Fibroblast of gingiva (primary cell): ENCODE measurements around the gene SPATA45.
A peak's percentile ranks its signal among the peaks of the same experiment; 100 is the strongest.
"Not testable (repeated sequence)": the region's sequence is repeated elsewhere in the genome, so short reads cannot be mapped to it uniquely, and the experiment has no call there.

ENCODE experiments used
- DNase-seq: peaks from one replicate; pipeline ENCODE4 v3.0.0-alpha.2; 2011; ENCODE audit warnings: low read depth

SPATA45 gene

DNA sequence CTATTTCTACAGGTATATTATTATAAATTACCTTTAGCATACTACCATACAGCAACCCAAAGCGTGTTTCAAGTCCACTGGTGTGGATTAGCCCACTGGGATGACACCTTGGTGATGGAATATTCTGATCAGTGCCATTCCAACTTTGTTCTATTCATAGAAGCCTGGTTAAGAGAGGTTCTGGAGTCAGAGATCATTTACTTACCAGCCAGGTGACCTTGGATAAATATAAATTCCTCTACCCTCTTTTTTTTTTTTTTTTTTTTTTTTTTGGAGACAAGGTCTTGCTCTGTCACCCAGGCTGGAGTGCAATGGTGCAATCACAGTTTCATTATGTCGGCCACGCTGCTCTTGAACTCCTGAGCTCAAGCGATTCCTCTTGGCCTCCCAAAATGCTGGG, at the start of gene SPATA45:
SPATA45 (minus strand) TSS at position 101 of the 400 bp plus-strand sequence. CDS start 11,500 bp downstream, outside the sequence.
- DNase-seq, result no peak

- DNase-seq, result no peak
These were observed 44.7 kb upstream of the SPATA45 start for GRCh38 chr1:212892108-212892507.

DNA sequence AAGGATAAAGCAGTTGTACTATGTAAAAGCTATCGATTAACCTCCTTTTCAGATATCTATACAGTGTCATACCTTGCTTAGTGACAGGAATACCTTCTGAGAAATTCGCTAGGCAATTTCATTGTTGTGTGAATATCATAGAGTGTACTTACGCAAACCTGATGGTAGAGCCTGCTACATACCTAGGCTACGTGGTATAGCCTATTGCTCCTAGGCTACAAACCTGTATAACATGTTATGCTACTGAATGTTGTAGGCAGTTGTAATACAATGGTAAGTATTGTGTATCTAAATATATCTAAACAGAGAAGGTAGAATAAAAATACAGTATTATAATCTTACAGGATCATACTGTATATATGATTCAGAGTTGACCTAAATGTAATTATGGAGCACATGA, 37.1 kb upstream of the SPATA45 start:
- DNase-seq, result no peak

DNA sequence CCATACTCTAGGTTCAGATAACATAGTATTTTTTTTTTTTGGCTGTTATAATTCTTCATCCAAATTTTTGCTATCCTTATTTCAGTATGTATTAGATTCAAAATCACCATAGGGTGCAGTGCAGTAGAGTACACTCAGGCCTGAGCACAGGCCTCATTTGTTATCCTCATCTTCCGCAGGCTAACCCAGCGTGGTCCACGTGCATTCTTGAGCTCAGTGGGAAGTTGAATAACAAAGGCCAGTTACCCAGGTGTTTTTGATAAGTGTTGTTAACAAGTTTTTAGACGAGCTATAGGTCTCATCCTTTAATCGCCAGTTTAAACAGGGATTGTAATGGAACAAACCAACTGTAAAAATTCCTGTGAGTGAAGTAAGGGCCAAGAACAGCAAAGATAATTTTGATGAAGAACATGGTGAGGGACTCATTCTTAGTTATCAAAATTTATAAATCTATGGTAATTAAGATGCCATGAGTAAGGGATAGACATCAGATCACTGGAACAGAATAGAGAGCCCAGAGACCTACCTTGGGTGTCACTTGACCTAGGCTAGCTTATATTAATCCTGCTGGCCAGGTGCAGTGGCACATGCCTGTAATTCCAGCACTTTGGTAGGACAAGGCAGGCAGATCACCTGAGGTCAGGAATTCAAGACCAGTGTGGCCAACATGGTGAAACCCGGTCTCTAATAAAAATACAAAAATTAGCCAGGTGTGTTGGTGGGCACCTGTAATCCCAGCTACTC, 32.7 kb upstream of the SPATA45 start:
- DNase-seq, result no peak

- DNase-seq, result no peak
These were observed 31.0 kb upstream of the SPATA45 start for GRCh38 chr1:212878418-212878817.

DNA sequence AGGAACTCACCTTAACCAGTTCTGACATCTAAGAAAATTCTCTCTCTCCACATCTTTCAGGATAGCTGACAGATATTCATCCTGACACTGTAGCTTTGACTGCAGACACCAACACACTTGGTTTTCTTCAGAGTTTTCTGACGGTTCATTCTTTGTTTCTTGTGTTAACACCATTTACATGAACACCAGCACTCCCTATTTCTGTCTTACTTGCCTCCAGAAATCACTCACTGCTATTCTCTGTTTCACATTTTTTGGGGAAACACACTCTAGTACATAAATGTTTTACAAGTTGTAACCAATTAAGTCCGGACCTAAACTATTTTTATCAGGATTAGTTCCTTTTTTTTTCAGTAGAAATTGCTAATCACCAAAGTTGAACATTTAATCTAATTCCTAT, 26.1 kb upstream of the SPATA45 start:
- no peak for DNase-seq

- DNase-seq, result no peak
These were observed 24.5 kb upstream of the SPATA45 start for GRCh38 chr1:212871976-212872375.

DNA sequence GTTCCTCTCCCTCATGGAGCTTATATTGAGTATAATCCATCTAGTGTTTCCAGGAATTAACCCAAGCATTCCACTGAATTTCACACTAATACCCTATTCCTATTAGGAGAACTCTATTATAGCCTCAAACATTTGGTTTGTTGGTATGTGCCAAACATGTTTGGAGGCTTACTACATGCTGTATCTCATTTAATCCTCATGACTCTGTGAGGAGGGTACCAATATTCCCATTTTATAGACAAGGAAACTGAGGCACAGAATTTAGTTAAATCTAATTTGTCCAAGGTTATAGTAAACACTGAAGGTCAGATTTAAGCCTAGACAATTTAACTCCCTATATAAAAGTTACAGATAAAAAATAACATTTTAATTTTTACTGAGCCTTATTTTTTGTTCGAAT, 19.7 kb upstream of the SPATA45 start:
- DNase-seq, result no peak

- no peak for DNase-seq
These were observed 16.8 kb upstream of the SPATA45 start for GRCh38 chr1:212864201-212864600.

DNA sequence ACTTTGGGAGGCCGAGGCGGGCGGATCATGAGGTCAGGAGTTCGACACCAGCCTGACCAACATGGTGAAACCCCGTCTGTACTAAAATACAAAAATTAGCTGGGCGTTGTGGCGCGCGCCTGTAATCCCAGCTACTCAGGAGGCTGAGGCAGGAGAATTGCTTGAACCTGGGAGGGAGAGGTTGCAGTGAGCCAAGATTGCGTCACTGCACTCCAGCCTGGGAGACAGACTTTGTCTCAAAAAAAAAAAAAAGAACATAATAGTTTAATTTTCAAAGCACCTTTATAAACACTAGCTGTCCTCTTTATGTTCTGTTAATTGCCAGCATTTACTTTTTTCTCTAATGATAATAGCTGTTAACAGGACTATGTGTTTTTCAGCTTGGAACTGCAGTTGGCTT, 15.9 kb upstream of the SPATA45 start:
- DNase-seq, result not testable (repeated sequence)

- no peak for DNase-seq
These were observed 14.8 kb upstream of the SPATA45 start for GRCh38 chr1:212862111-212862690.

- no peak for DNase-seq
These were observed 13.5 kb upstream of the SPATA45 start for GRCh38 chr1:212860713-212861581.

- peak; percentile 23 for DNase-seq
These were observed 11.2 kb upstream of the SPATA45 start for GRCh38 chr1:212858461-212859265.

GRCh38 chr1:212857992-212858460, 10.6 kb upstream of the SPATA45 start, which contains the start of gene FLVCR1:
TSS of gene FLVCR1 (plus strand) at chr1:212858275. CDS start at chr1:212858453, 178 bp downstream.
- DNase-seq, result peak; percentile 94

DNA sequence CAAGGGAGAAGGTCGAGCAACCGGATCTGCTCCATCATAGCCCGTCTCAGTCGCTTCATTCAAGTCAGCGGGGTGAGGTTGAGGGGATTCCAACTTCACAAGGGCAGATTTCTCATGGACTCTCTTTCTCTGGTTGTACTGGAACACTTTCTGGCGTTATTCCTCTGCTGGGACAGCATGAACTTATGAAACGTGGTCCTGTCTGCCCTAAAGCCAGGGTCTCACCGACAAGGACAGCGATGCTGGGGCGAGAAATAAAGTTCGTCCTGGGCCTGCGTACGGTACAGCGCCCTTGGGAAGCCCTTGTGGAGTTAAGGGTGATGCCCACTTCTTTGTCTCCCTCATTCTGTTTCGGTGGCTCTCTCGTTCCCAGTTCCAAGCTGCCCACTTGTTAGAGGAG, 9.3 kb upstream of the SPATA45 start:
- DNase-seq, result no peak

DNA sequence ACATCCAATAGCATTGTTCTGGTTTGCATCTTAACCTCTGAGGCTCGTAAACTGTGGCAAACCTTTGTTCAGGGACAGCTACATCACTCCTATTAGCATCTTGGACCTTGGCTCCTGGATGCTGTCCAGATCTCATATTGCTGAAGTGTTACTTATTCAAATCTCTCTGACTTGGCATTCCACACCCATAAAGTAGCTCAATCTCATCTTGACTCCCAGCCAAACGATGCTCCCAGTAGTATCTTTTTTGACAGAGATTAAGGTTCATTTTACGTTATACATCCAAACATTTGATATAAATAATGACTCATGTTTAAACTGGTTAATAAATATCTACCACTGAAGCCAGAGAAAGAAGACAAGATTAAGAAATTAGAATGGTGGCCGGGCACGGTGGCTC, 6.2 kb upstream of the SPATA45 start:
- no peak for DNase-seq

DNA sequence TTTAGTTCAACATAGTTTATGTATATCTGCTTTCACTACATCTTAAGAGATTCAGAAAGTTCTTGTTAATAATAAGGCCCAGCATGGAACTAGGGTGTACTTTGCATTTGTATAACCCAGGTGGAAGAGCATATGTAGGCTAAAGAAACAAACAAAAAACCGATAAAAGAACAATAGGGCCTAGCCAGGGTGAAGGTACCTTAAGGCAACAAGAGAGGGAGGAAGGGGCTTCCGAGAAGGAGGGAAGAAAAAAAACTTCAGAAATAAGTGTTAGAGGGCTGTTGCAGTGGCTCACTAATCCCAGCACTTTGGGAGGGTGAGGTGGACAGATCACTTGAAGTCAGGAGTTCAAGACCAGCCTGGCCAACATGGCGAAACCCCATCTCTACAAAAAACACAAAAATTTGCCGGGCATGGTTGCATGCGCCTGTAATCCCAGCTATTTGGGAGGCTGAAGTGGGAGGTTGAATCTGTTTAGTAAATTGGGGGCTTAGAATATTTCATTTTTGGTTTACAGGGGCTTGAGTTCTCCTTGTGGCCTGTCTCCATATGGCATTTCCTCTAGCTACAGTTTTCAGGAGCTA, 4.7 kb upstream of the SPATA45 start:
- DNase-seq, result no peak

- DNase-seq, result not testable (repeated sequence)
These were observed 2.9 kb downstream of the SPATA45 start for GRCh38 chr1:212844521-212844920.

DNA sequence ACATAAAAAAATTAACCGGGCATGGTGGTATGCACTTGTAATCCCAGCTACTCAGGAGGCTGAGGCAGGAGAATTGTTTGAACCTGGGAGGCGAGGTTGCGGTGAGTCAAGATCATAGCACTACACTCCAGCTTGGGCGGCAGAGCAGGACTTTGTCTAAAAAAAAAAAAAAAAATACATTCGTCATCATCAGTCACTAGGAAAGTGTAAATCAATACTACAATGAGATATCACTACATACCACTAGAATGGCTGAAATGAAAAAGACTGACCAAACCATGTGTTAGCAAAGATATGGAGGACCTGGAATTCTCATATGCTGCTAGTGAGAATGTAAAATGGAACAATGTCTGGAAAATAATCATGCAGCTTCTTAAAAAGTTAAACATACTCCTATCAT, 9.3 kb downstream of the SPATA45 start:
- DNase-seq, result no peak

DNA sequence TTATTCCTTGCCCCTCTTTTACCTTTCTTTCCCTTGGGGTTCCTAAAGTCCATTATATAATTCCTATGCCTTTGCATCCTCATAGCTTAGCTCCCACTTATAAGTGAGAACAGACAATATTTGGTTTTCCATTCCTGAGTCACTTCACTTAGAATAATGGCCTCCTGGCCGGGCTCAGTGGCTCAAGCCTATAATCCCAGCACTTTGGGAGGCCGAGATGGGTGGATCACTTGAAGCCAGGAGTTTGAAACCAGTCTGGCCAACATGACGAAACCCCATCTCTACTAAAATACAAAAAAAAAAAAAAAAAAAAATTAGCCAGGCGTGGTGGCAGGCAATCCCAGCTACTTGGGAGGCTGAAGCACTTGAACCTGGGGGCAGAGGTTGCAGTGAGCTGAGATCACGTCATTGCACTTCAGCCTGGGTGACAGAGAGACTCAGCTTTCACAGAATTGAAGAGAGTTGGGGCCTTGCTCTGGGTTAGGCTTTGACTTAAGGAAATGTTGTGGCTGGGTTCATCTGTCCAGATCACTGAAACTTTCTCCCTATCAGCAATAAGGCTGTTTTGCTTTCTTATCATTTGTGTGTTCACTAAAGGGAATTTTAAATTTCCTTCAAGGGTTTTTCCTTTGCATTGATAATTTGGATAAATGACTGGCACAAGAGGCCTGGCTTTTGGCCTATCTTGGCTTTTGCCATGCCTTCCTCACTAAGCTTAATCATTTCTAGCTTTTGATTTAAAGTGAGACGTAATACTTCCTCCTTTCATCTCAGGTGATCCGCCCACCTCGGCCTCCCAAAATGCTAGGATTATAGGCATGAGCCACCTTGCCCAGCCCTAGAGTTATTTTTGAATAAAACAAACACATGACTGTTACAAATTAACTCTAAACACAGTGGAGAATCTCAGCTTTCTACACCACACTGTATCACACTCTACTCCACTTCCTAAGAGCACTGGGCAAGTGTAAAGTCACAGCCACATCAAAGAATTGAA, 13.9 kb downstream of the SPATA45 start:
- DNase-seq, result not testable (repeated sequence)
